ENCODE results near the gene ZBTB7B.

The ZBTB7B gene

DNA sequence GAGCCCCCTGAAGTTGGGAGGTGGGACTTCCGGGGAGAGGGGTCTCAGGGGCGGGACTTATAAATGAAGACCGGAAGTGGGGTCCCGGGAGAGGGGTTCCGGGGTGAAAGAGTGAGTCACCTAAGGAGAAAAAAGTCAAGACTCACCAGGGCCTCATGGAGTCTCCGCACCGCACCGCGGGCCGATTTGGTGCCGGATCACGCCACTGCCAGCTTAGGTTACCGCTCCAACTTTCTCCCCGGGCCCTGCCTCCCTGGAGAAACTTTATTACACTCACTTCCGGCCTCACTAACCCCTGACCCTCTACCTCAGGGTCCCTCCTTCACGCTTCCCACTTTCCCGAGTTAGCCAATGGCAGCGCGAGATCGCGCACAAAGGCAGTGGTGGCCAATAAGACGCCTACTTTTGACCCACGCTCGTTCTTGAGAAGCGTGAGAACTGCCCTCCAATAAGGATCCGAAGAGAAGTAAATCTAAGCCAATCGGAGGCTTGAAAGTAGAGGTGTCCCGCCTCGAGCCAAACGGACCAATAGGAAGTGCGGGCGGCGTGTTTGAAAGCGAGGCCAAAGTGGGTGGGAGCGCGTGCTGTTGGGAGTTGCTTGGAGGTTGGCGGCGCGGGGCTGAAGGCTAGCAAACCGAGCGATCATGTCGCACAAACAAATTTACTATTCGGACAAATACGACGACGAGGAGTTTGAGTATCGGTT, 28.3 kb upstream of the ZBTB7B start, which contains the start of gene CKS1B (continued):
- TF ChIP-seq, protein P1, sequence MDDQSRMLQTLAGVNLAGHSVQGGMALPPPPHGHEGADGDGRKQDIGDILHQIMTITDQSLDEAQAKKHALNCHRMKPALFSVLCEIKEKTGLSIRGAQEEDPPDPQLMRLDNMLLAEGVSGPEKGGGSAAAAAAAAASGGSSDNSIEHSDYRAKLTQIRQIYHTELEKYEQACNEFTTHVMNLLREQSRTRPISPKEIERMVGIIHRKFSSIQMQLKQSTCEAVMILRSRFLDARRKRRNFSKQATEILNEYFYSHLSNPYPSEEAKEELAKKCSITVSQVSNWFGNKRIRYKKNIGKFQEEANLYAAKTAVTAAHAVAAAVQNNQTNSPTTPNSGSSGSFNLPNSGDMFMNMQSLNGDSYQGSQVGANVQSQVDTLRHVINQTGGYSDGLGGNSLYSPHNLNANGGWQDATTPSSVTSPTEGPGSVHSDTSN (CRISPR knock-in tag; IDR thresholded peaks at IDR 0.05), result no peak; the same call in 1 of the 2 replicates
- peak; percentile 90 for TF ChIP-seq ZFHX2 (tag by site-specific recombination; conservative IDR thresholded peaks at IDR 0.05)
- TF ChIP-seq ZNF548 (tag by site-specific recombination; IDR thresholded peaks at IDR 0.05), result no peak
- 0 out of 2 replicates have a peak, but pooled peaks have one; percentile 40 for TF ChIP-seq ZNF184 (tag by site-specific recombination; IDR thresholded peaks at IDR 0.05)
- TF ChIP-seq, protein P2, sequence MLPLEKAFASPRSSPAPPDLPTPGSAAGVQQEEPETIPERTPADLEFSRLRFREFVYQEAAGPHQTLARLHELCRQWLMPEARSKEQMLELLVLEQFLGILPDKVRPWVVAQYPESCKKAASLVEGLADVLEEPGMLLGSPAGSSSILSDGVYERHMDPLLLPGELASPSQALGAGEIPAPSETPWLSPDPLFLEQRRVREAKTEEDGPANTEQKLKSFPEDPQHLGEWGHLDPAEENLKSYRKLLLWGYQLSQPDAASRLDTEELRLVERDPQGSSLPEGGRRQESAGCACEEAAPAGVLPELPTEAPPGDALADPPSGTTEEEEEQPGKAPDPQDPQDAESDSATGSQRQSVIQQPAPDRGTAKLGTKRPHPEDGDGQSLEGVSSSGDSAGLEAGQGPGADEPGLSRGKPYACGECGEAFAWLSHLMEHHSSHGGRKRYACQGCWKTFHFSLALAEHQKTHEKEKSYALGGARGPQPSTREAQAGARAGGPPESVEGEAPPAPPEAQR (tag by site-specific recombination; IDR thresholded peaks at IDR 0.05), result no peak
- TF ChIP-seq, protein P3, sequence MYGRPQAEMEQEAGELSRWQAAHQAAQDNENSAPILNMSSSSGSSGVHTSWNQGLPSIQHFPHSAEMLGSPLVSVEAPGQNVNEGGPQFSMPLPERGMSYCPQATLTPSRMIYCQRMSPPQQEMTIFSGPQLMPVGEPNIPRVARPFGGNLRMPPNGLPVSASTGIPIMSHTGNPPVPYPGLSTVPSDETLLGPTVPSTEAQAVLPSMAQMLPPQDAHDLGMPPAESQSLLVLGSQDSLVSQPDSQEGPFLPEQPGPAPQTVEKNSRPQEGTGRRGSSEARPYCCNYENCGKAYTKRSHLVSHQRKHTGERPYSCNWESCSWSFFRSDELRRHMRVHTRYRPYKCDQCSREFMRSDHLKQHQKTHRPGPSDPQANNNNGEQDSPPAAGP (tag by site-specific recombination; IDR thresholded peaks at IDR 0.05), result peak; percentile 71
- peak; percentile 29; the same call in 1 of the 2 replicates for TF ChIP-seq ZNF558 (tag by site-specific recombination; IDR thresholded peaks at IDR 0.05)
- TF ChIP-seq, protein P4, sequence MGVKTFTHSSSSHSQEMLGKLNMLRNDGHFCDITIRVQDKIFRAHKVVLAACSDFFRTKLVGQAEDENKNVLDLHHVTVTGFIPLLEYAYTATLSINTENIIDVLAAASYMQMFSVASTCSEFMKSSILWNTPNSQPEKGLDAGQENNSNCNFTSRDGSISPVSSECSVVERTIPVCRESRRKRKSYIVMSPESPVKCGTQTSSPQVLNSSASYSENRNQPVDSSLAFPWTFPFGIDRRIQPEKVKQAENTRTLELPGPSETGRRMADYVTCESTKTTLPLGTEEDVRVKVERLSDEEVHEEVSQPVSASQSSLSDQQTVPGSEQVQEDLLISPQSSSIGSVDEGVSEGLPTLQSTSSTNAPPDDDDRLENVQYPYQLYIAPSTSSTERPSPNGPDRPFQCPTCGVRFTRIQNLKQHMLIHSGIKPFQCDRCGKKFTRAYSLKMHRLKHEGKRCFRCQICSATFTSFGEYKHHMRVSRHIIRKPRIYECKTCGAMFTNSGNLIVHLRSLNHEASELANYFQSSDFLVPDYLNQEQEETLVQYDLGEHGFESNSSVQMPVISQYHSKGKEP (tag by site-specific recombination; IDR thresholded peaks at IDR 0.05), result no peak
- no peak for TF ChIP-seq ZNF530 (tag by site-specific recombination; IDR thresholded peaks at IDR 0.05; ENCODE audit: low read depth)
- TF ChIP-seq ZNF24 (tag by site-specific recombination; IDR thresholded peaks at IDR 0.05), result 0 out of 2 replicates have a peak, but pooled peaks have one; percentile 19
- TF ChIP-seq ZFP3 (tag by site-specific recombination; IDR thresholded peaks at IDR 0.05; ENCODE audit: low read depth), result no peak
- TF ChIP-seq ZNF311 (tag by site-specific recombination; IDR thresholded peaks at IDR 0.05; ENCODE audit: borderline replicate concordance), result no peak
- TF ChIP-seq, protein P5, sequence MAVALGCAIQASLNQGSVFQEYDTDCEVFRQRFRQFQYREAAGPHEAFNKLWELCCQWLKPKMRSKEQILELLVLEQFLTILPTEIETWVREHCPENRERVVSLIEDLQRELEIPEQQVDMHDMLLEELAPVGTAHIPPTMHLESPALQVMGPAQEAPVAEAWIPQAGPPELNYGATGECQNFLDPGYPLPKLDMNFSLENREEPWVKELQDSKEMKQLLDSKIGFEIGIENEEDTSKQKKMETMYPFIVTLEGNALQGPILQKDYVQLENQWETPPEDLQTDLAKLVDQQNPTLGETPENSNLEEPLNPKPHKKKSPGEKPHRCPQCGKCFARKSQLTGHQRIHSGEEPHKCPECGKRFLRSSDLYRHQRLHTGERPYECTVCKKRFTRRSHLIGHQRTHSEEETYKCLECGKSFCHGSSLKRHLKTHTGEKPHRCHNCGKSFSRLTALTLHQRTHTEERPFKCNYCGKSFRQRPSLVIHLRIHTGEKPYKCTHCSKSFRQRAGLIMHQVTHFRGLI (tag by site-specific recombination; IDR thresholded peaks at IDR 0.05), result no peak
- TF ChIP-seq BCL11B (tag by site-specific recombination; IDR thresholded peaks at IDR 0.05; ENCODE audit: low read depth), result peak; percentile 99
- no peak for TF ChIP-seq ZBTB1 (tag by site-specific recombination; IDR thresholded peaks at IDR 0.05)
- TF ChIP-seq HOXD13 (CRISPR knock-in tag; IDR thresholded peaks at IDR 0.05; ENCODE audit: borderline replicate concordance), result no peak
- TF ChIP-seq ZSCAN23 (tag by site-specific recombination; IDR thresholded peaks at IDR 0.05), result 0 out of 2 replicates have a peak, but pooled peaks have one; percentile 51
- TF ChIP-seq ZNF654 (tag by site-specific recombination; IDR thresholded peaks at IDR 0.05; ENCODE audit: low read depth), result no peak
- no peak for TF ChIP-seq YY2 (tag by site-specific recombination; IDR thresholded peaks at IDR 0.05)
- TF ChIP-seq, protein P6, sequence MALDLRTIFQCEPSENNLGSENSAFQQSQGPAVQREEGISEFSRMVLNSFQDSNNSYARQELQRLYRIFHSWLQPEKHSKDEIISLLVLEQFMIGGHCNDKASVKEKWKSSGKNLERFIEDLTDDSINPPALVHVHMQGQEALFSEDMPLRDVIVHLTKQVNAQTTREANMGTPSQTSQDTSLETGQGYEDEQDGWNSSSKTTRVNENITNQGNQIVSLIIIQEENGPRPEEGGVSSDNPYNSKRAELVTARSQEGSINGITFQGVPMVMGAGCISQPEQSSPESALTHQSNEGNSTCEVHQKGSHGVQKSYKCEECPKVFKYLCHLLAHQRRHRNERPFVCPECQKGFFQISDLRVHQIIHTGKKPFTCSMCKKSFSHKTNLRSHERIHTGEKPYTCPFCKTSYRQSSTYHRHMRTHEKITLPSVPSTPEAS (tag by site-specific recombination; IDR thresholded peaks at IDR 0.05), result no peak
- TF ChIP-seq, protein P7, sequence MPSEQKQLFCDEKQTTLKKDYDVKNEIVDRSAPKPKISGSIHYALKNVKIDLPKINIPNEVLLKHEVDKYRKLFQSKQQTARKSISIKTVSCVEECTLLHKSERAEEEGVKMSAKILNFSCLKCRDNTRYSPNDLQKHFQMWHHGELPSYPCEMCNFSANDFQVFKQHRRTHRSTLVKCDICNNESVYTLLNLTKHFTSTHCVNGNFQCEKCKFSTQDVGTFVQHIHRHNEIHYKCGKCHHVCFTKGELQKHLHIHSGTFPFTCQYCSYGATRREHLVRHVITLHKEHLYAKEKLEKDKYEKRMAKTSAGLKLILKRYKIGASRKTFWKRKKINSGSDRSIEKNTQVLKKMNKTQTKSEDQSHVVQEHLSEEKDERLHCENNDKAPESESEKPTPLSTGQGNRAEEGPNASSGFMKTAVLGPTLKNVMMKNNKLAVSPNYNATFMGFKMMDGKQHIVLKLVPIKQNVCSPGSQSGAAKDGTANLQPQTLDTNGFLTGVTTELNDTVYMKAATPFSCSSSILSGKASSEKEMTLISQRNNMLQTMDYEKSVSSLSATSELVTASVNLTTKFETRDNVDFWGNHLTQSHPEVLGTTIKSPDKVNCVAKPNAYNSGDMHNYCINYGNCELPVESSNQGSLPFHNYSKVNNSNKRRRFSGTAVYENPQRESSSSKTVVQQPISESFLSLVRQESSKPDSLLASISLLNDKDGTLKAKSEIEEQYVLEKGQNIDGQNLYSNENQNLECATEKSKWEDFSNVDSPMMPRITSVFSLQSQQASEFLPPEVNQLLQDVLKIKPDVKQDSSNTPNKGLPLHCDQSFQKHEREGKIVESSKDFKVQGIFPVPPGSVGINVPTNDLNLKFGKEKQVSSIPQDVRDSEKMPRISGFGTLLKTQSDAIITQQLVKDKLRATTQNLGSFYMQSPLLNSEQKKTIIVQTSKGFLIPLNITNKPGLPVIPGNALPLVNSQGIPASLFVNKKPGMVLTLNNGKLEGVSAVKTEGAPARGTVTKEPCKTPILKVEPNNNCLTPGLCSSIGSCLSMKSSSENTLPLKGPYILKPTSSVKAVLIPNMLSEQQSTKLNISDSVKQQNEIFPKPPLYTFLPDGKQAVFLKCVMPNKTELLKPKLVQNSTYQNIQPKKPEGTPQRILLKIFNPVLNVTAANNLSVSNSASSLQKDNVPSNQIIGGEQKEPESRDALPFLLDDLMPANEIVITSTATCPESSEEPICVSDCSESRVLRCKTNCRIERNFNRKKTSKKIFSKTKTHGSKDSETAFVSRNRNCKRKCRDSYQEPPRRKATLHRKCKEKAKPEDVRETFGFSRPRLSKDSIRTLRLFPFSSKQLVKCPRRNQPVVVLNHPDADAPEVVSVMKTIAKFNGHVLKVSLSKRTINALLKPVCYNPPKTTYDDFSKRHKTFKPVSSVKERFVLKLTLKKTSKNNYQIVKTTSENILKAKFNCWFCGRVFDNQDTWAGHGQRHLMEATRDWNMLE (tag by site-specific recombination; conservative IDR thresholded peaks at IDR 0.05; ENCODE audit: low read depth), result peak; percentile 88
- no peak for TF ChIP-seq ZNF560 (tag by site-specific recombination; IDR thresholded peaks at IDR 0.05; ENCODE audit: borderline replicate concordance)
- no peak for TF ChIP-seq ZNF585B (tag by site-specific recombination; IDR thresholded peaks at IDR 0.05)
- TF ChIP-seq ZNF274 (IDR thresholded peaks at IDR 0.05; ENCODE audit: low read length), result no peak
- TF ChIP-seq ZNF274 (tag by site-specific recombination; IDR thresholded peaks at IDR 0.05; ENCODE audit: borderline replicate concordance), result no peak
- peak; percentile 30; the same call in 1 of the 2 replicates for TF ChIP-seq ZBTB21 (tag by site-specific recombination; IDR thresholded peaks at IDR 0.05)

Measured in HEK293 (cell line).